Fibroblast of lung (primary cell): ENCODE data around the gene DLG2. TPM values are rescaled to one million over a fixed set of nuclear protein-coding genes. Genes with fewer than 3 reads are reported as not detected.
"Not testable (repeated sequence)": the region's sequence is repeated elsewhere in the genome, so short reads cannot be mapped to it uniquely, and the experiment has no call there.

Source experiments
- DNase-seq, 2 donors: peaks; one replicate each; pipeline versions ENCODE4 v3.0.0 to v3.0.0-alpha.2; 2010; ENCODE audit warnings: low read depth in 2 of 2
- H2AFZ ChIP-seq: 2 replicates; pipeline ENCODE4 v1.5.1; 2012; ENCODE audit warnings: low read length, control low read depth, inconsistent platforms
- H3K27ac ChIP-seq: 2 replicates; pipeline ENCODE4 v1.5.1; 2011; ENCODE audit warnings: low read length, control low read depth; ENCODE audit not compliant: insufficient read depth
- H3K27me3 ChIP-seq: 2 replicates; pipeline ENCODE4 v1.5.1; 2011; ENCODE audit warnings: mild to moderate bottlenecking, low read length; ENCODE audit not compliant: control insufficient read depth, insufficient read depth
- H3K36me3 ChIP-seq: 2 replicates; pipeline ENCODE4 v1.5.1; 2011; ENCODE audit warnings: low read length; ENCODE audit not compliant: control insufficient read depth, insufficient read depth
- H3K4me1 ChIP-seq: 2 replicates; pipeline ENCODE4 v1.5.1; 2011; ENCODE audit warnings: low read length; ENCODE audit not compliant: control insufficient read depth, insufficient read depth; ENCODE audit errors: extremely low read depth
- H3K4me2 ChIP-seq: 2 replicates; pipeline ENCODE4 v1.5.1; 2011; ENCODE audit warnings: low read length, control low read depth; ENCODE audit not compliant: insufficient read depth; ENCODE audit errors: extremely low read depth
- H3K4me3 ChIP-seq, 4 experiments: fragments of 200-600 bp in 1 of 4; sonication (generic) in 1 of 4; replicated peaks in 1 of 4; 2 replicates each; pipeline ENCODE4 v1.5.1; 2011 to 2016; ENCODE audit warnings: low read length in 4 of 4, low read depth in 3 of 4, mild to moderate bottlenecking in 3 of 4, control low read depth in 2 of 4, inconsistent platforms in 1 of 4, mixed read lengths in 1 of 4; ENCODE audit not compliant: insufficient read depth in 1 of 4; ENCODE audit errors: control extremely low read depth in 1 of 4
- H3K79me2 ChIP-seq: 2 replicates; pipeline ENCODE4 v1.5.1; 2012; ENCODE audit warnings: mild to moderate bottlenecking, low read length, inconsistent platforms; ENCODE audit not compliant: control insufficient read depth, insufficient read depth
- H3K9ac ChIP-seq: 2 replicates; pipeline ENCODE4 v1.5.1; 2011; ENCODE audit warnings: mild to moderate bottlenecking, low read length, control low read depth; ENCODE audit not compliant: insufficient read depth
- H3K9me3 ChIP-seq: 2 replicates; pipeline ENCODE4 v1.5.1; 2012; ENCODE audit warnings: low read depth, low read length; ENCODE audit not compliant: control insufficient read depth, insufficient read depth
- H4K20me1 ChIP-seq: 2 replicates; pipeline ENCODE4 v1.5.1; 2011; ENCODE audit warnings: low read length; ENCODE audit not compliant: control insufficient read depth, insufficient read depth; ENCODE audit errors: extremely low read depth
- CTCF ChIP-seq, 2 donors: IDR thresholded peaks in 1 of 2; conservative IDR thresholded peaks in 1 of 2; 1 replicate in 1 of 2; 2 replicates in 1 of 2; pipeline ENCODE4 v1.5.1; 2011 to 2012; ENCODE audit warnings: low read length in 2 of 2, control low read depth in 1 of 2, inconsistent platforms in 1 of 2, low read depth in 1 of 2, mild to moderate bottlenecking in 1 of 2
- EZH2 ChIP-seq: IDR thresholded peaks from 2 replicates; pipeline ENCODE4 v1.5.1; 2012; ENCODE audit warnings: low read length, control low read depth, mild to moderate bottlenecking; ENCODE audit errors: missing control alignments
- polyA plus RNA-seq, 2 donors: library from polyadenylated mRNA; depleted of rRNA in 1 of 2; stranded (reverse) in 1 of 2; unstranded in 1 of 2; fragments of >200 nt; gene quantifications; 2 replicates each; pipeline ENCODE4 v1.2.1, GENCODE V29; 2011 to 2012; ENCODE audit warnings: missing spikeins in 1 of 2
- total RNA-seq: library from RNA; depleted of rRNA; stranded (reverse); fragments of >200 nt; gene quantifications from 2 replicates; pipeline ENCODE4 v1.2.1, GENCODE V29; 2014

Gene DLG2
- total and polyA plus RNA-seq, 2 donors (not counting 1 experiment from before 2014, with no cell fraction given): 0.77 to 2.3 TPM

- H3K4me3 ChIP-seq: no peak overlapping the region
- no peak overlapping the region for H2AFZ ChIP-seq
- H3K9me3 ChIP-seq: no peaks in the 10 kb centered on the region
- no peak overlapping the region for H3K4me2 ChIP-seq
- H3K9ac ChIP-seq: no peak overlapping the region
- H3K4me1 ChIP-seq: no peaks in the 10 kb centered on the region
- DNase-seq: no peak
- H3K79me2 ChIP-seq: no peaks in the 10 kb centered on the region
- H3K27ac ChIP-seq: no peak overlapping the region
- H3K27me3 ChIP-seq: no peaks in the 10 kb centered on the region
- TF ChIP-seq EZH2 (no peak), CTCF (conservative IDR thresholded peaks at IDR 0.05 in 1 of 2, IDR thresholded peaks at IDR 0.05 in 1 of 2; ENCODE audit: low read depth in 1 of 2, low read length in 2 of 2) (no peak)
- no peaks in the 10 kb centered on the region for H4K20me1 ChIP-seq
- H3K36me3 ChIP-seq: no peaks in the 10 kb centered on the region
Observed at GRCh38 chr11:85247797-85248196, 379.3 kb downstream of the DLG2 start.

- no peak for TF ChIP-seq CTCF (conservative IDR thresholded peaks at IDR 0.05 in 1 of 2, IDR thresholded peaks at IDR 0.05 in 1 of 2; ENCODE audit: low read depth in 1 of 2, low read length in 2 of 2)
- TF ChIP-seq EZH2: no peak
- Histone ChIP-seq H3K9ac (no peak overlapping the region), H3K9me3 (no peaks in the 10 kb centered on the region), H3K4me1 (no peaks in the 10 kb centered on the region), H2AFZ (no peak overlapping the region), H3K27me3 (no peaks in the 10 kb centered on the region), H3K27ac (no peak overlapping the region), H4K20me1 (no peaks in the 10 kb centered on the region), H3K79me2 (no peaks in the 10 kb centered on the region), H3K4me2 (no peak overlapping the region), H3K36me3 (no peaks in the 10 kb centered on the region), H3K4me3 (no peak overlapping the region)
- DNase-seq: no peak
Observed at GRCh38 chr11:85238906-85239305, 388.2 kb downstream of the DLG2 start.

GRCh38 chr11:85238038-85238437 is 389.1 kb downstream of the DLG2 start:
- H3K36me3 ChIP-seq, H3K4me3 ChIP-seq, H2AFZ ChIP-seq, H3K27me3 ChIP-seq, H3K79me2 ChIP-seq, H3K9me3 ChIP-seq, DNase-seq, H3K4me1 ChIP-seq, H3K4me2 ChIP-seq, H3K27ac ChIP-seq, H3K9ac ChIP-seq, H4K20me1 ChIP-seq: not testable (repeated sequence)
